Adrenal gland (tissue), 12 donors: ENCODE data around the gene SLC37A1. TPM values are rescaled to one million over a fixed set of nuclear protein-coding genes. Genes with fewer than 3 reads are reported as not detected.
"Not testable (repeated sequence)": the region's sequence is repeated elsewhere in the genome, so short reads cannot be mapped to it uniquely, and the experiment has no call there.

Source experiments
- DNase-seq, 7 donors: peaks; one replicate each; pipeline ENCODE4 v3.0.0-alpha.2; 2019 to 2020
- H3K27ac ChIP-seq, 5 donors: fragments of 200-600 bp; sonication (generic) in 4 of 5; 1 replicate in 3 of 5; 2 replicates in 2 of 5; pipeline versions ENCODE4 v1.5.1 to v1.8.0; 2016 to 2020; ENCODE audit warnings: mild to moderate bottlenecking in 1 of 5
- H3K27me3 ChIP-seq: fragments of 200-600 bp; 2 replicates; pipeline ENCODE4 v1.8.0; 2021
- H3K36me3 ChIP-seq, 2 donors: fragments of 200-600 bp; replicated peaks in 1 of 2; 1 replicate in 1 of 2; 2 replicates in 1 of 2; pipeline versions ENCODE4 v1.5.1 to v1.8.0; 2018 to 2022
- H3K4me1 ChIP-seq, 2 donors: fragments of 200-600 bp; replicated peaks in 1 of 2; 1 replicate in 1 of 2; 2 replicates in 1 of 2; pipeline versions ENCODE4 v1.5.1 to v1.8.0; 2018 to 2021
- H3K4me3 ChIP-seq, 4 donors: fragments of 200-600 bp; sonication (generic) in 3 of 4; one replicate each; pipeline ENCODE4 v1.5.1; 2016 to 2018
- H3K9me3 ChIP-seq, 3 donors: fragments of 200-600 bp; sonication (generic) in 1 of 3; replicated peaks in 1 of 3; 1 replicate in 2 of 3; 2 replicates in 1 of 3; pipeline versions ENCODE4 v1.5.1 to v1.8.0; 2016 to 2021
- POLR2A ChIP-seq, 2 donors: fragments of 450-650 bp; IDR thresholded peaks; one replicate each; pipeline ENCODE4 v1.6.1; 2017; ENCODE audit warnings: antibody characterized with exemption in 2 of 2, mild to moderate bottlenecking in 2 of 2, moderate library complexity in 1 of 2
- WGBS, 4 donors: extraction: QIAGEN DNeasy Blood & Tissue Kit in 2 of 4; methylation state at CpG; one replicate each; pipeline versions ENCODE4 v1.1.5 to v1.1.7; 2013 to 2017; 5-methylcytosine and 5-hydroxymethylcytosine counted together
- intact Hi-C, 2 donors: fragments of 100-400 bp; cut with DNase I; formaldehyde crosslinking; loops; one replicate each; pipeline versions ENCODE4 v1.14.1 to v1.15.0; 2022 to 2023
- polyA plus RNA-seq, 3 donors: library from polyadenylated mRNA; stranded (reverse); fragments of 200-250 nt in 2 of 3; fragments of 350-450 nt in 1 of 3; fragmentation: Illumina TruSeq in 1 of 3; extraction: RNeasy Lipid Tissue Mini Kit (QIAGEN cat#74804) in 1 of 3; gene quantifications; one replicate each; pipeline ENCODE4 v1.2.3, GENCODE V29; 2013 to 2014
- total RNA-seq, 9 donors: library from RNA; depleted of rRNA in 4 of 9; stranded (reverse); fragments of >200 nt in 4 of 9; fragments of 120-200 nt in 1 of 9; fragmentation: NEBNext Ultra II Directional in 1 of 9; extraction: Animal tissue kit (Norgen Biotek cat#: 25700) in 1 of 9; gene quantifications; one replicate each; pipeline versions ENCODE4 v1.1.0 to v1.2.4, GENCODE V29; 2013 to 2023
- TF ChIP-seq, protein P1 (sequence below), 6 experiments: fragments of 450-650 bp in 4 of 6; fragments of 200-600 bp in 2 of 6; sonication (generic) in 1 of 6; IDR thresholded peaks; 1 replicate in 5 of 6; 2 replicates in 1 of 6; pipeline versions ENCODE4 v1.5.1 to v1.8.0; 2016 to 2021; ENCODE audit warnings: antibody characterized with exemption in 6 of 6, mild to moderate bottlenecking in 2 of 6, moderate library complexity in 1 of 6
- donor health status: healthy with polysubstance abuse.
- donor health status: Bipolar disorder and iron deficiency.
- donor health status: DM: yes; HTN: yes; CAD: no.
- donor health status: DM: no; HTN: no; CAD: no.
- donor health status: DM: no; HTN: no; CAD: no.
- donor health status: DM: yes; HTN: yes; CAD: no.

SLC37A1 gene
- total and polyA plus RNA-seq, 12 donors = 4.8 to 27.2 (median 16.3) TPM

GRCh38 chr21:42469272-42469671 lies 44.4 kb upstream of the SLC37A1 start:
- H3K27ac ChIP-seq = no peak overlapping the region
- peak in 1 of 7 donors; percentile 5 for DNase-seq
- no peaks in the 10 kb centered on the region for H3K4me1 ChIP-seq
- no peak overlapping the region for H3K4me3 ChIP-seq
- no peaks in the 10 kb centered on the region for H3K9me3 ChIP-seq
- 90 to 94% (median 92%) methylated on average over 2 of the region's 2 CpGs for WGBS, 4 donors
- TF ChIP-seq, protein P1, sequence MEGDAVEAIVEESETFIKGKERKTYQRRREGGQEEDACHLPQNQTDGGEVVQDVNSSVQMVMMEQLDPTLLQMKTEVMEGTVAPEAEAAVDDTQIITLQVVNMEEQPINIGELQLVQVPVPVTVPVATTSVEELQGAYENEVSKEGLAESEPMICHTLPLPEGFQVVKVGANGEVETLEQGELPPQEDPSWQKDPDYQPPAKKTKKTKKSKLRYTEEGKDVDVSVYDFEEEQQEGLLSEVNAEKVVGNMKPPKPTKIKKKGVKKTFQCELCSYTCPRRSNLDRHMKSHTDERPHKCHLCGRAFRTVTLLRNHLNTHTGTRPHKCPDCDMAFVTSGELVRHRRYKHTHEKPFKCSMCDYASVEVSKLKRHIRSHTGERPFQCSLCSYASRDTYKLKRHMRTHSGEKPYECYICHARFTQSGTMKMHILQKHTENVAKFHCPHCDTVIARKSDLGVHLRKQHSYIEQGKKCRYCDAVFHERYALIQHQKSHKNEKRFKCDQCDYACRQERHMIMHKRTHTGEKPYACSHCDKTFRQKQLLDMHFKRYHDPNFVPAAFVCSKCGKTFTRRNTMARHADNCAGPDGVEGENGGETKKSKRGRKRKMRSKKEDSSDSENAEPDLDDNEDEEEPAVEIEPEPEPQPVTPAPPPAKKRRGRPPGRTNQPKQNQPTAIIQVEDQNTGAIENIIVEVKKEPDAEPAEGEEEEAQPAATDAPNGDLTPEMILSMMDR (IDR thresholded peaks at IDR 0.05) = no peak
- TF ChIP-seq POLR2A (IDR thresholded peaks at IDR 0.05) = no peak
- H3K27me3 ChIP-seq = no peaks in the 10 kb centered on the region
- no peaks in the 10 kb centered on the region for H3K36me3 ChIP-seq
- intact Hi-C loops = no loop called here

DNA sequence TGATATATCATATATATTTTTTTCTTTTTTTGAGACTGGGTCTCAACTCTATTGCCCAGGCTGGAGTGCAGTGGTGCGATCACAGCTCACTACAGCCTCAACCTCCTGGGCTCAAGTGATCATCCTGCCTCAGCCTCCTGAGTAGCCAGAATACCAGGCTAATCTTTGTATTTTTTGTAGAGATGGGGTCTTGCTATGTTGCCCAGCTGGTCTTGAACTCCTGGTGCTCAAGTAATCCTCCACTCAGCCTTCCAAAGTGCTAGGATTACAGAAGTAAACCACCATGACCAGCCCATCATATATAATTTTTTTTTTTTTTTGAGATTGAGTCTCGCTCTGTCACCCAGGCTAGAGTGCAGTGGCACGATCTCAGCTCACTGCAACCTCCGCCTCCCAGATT lies 43.9 kb upstream of the SLC37A1 start:
- H3K4me3 ChIP-seq, H3K27me3 ChIP-seq, H3K4me1 ChIP-seq, H3K9me3 ChIP-seq, H3K36me3 ChIP-seq, H3K27ac ChIP-seq, intact Hi-C loops: not testable (repeated sequence)
- WGBS, 4 donors = 91 to 97% (median 96%) methylated on average over 4 of the region's 4 CpGs
- DNase-seq = peak in 1 of 7 donors; percentile 7

DNA sequence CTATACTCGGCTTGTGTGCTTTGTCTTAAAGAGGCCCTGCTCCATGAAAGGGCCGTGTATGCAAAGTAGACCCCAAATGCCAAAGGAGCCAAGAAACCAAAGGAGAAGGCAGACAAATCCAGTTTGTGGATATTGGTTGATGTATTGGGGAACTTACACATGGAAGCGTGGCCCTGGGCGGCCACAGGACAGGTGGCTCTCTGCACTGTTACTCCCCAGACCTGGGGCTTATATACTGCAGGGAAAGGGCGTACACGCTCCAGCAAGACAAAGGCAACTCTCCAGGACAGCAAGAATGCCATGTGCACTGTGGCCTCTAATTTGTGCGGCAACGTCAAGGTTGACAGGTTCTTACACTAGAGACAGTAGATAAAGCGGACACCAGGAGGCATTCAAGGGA lies 42.4 kb upstream of the SLC37A1 start:
- no peak for TF ChIP-seq POLR2A (IDR thresholded peaks at IDR 0.05)
- TF ChIP-seq, protein P1 (IDR thresholded peaks at IDR 0.05) = no peak
- 84 to 91% (median 90%) methylated on average over 9 of the region's 9 CpGs for WGBS, 4 donors
- Histone ChIP-seq H3K27ac (no peak overlapping the region), H3K27me3 (no peaks in the 10 kb centered on the region), H3K4me1 (no peaks in the 10 kb centered on the region), H3K9me3 (no peaks in the 10 kb centered on the region), H3K4me3 (no peak overlapping the region), H3K36me3 (no peaks in the 10 kb centered on the region)
- intact Hi-C loops = no loop called here
- peak in 2 of 7 donors; percentile 5 to 28 for DNase-seq

DNA sequence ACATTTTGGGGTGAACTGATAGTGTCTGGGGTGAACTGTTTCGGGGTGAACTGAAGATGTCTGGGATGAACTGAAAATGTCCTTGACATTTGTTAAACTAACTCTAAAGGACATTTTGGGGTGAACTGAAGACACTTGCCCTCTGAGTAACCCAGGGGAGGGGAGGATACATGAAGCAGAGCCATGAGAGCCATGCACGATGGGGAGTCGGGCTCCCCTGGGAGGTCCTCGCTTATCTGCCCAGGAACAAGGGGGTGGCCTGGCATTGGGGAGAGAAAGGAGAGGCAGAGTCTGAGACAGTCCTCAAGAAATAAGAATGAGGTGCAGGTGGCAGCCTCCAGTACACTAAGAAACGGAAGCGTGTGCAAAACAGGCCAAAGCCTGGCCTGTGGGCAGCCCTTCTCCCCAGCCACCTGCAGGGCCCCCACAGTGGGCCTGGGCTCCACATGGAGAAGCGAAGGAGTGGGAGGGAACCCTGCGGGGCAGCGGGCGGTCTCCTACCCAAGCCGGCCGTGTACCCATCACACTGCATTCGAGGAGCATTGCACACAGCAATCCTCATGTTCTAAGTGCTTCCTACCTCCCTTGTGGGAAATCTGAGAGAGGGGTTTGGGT lies 41.8 kb upstream of the SLC37A1 start:
- Histone ChIP-seq H3K27me3 (no peaks in the 10 kb centered on the region), H3K4me1 (no peaks in the 10 kb centered on the region), H3K9me3 (no peaks in the 10 kb centered on the region), H3K36me3 (no peaks in the 10 kb centered on the region), H3K4me3 (no peak overlapping the region), H3K27ac (no peak overlapping the region)
- peak in 2 of 7 donors; percentile 8 to 30 for DNase-seq
- intact Hi-C loops = no loop called here
- TF ChIP-seq, protein P1 (IDR thresholded peaks at IDR 0.05) = no peak
- no peak for TF ChIP-seq POLR2A (IDR thresholded peaks at IDR 0.05)
- 86 to 93% (median 90%) methylated on average over 12 to 13 of the region's 13 CpGs for WGBS, 4 donors

DNA sequence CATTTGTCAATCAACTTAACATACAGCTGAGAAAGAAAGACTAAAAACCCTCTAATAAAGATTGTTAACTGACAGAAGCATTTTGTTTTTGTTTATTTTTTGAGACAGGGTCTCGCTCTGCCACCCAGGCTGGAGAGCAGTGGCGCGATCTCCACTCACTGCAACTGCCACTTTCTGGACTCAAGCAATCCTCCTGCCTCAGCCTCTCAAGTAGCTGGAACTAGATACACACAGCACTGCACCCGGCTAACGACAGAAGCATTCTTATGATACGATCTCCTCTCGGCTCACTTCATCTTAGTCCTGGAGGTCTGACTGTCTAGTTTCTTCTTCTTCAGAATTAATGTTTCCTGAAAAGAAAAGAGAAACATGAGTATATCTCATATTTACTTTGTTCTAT lies 41.1 kb upstream of the SLC37A1 start:
- TF ChIP-seq, protein P1 (IDR thresholded peaks at IDR 0.05) = no peak
- TF ChIP-seq POLR2A (IDR thresholded peaks at IDR 0.05) = no peak
- intact Hi-C loops = no loop called here

More for the DNA sequence above, 41.1 kb upstream of the SLC37A1 start:
- Histone ChIP-seq H3K36me3 (no peaks in the 10 kb centered on the region), H3K4me1 (no peaks in the 10 kb centered on the region), H3K27me3 (no peaks in the 10 kb centered on the region), H3K4me3 (no peak overlapping the region), H3K27ac (no peak overlapping the region), H3K9me3 (no peaks in the 10 kb centered on the region)
- DNase-seq = peak in 1 of 7 donors; percentile 25
- 66 to 75% (median 69%) methylated on average over 7 of the region's 7 CpGs for WGBS, 4 donors
